GM23338 (cell line): ENCODE results near the gene PPIA. TPM values are rescaled to one million over a fixed set of nuclear protein-coding genes. Genes with fewer than 3 reads are reported as not detected.
A peak's percentile ranks its signal among the peaks of the same experiment; 100 is the strongest.

Experiments used
- ATAC-seq: fragments of 200-7000 bp; cut with Tn5 transposase; 3 replicates; pipeline ENCODE4 v1.9.1; 2020
- DNase-seq: peaks from one replicate; pipeline ENCODE4 v3.0.0-alpha.2; 2015; ENCODE audit warnings: low spot score
- H2AFZ ChIP-seq: fragments of 200-600 bp; sonication (generic); 2 replicates; pipeline ENCODE4 v1.8.0; 2016; ENCODE audit warnings: antibody characterized with exemption, mild to moderate bottlenecking, moderate library complexity
- H3F3A ChIP-seq: fragments of 200-600 bp; sonication (generic); replicated peaks from 2 replicates; pipeline ENCODE4 v1.8.0; 2017; ENCODE audit warnings: antibody characterized with exemption, mixed run types, low read depth
- H3K27ac ChIP-seq: fragments of 200-600 bp; sonication (generic); 2 replicates; pipeline ENCODE4 v1.6.1; 2016; ENCODE audit warnings: low read depth
- H3K27me3 ChIP-seq: fragments of 200-600 bp; sonication (generic); 2 replicates; pipeline ENCODE4 v1.8.0; 2016; ENCODE audit warnings: mild to moderate bottlenecking, mixed run types, moderate library complexity; ENCODE audit not compliant: insufficient read depth
- H3K36me3 ChIP-seq: fragments of 200-600 bp; sonication (generic); 2 replicates; pipeline ENCODE4 v1.8.0; 2016; ENCODE audit warnings: mild to moderate bottlenecking; ENCODE audit not compliant: insufficient read depth
- H3K4me1 ChIP-seq: fragments of 200-600 bp; sonication (generic); 2 replicates; pipeline ENCODE4 v1.8.0; 2016; ENCODE audit warnings: mild to moderate bottlenecking, moderate library complexity; ENCODE audit not compliant: insufficient read depth
- H3K4me2 ChIP-seq: fragments of 200-600 bp; sonication (generic); 2 replicates; pipeline ENCODE4 v1.7.1; 2017; ENCODE audit warnings: mixed run types
- H3K4me3 ChIP-seq: fragments of 200-600 bp; sonication (generic); 2 replicates; pipeline ENCODE4 v1.6.1; 2016; ENCODE audit warnings: mixed run types
- H3K79me2 ChIP-seq: fragments of 200-600 bp; sonication (generic); replicated peaks from 2 replicates; pipeline ENCODE4 v1.8.0; 2017; ENCODE audit warnings: mild to moderate bottlenecking; ENCODE audit not compliant: insufficient read depth
- H3K9me2 ChIP-seq: fragments of 200-600 bp; sonication (generic); 2 replicates; pipeline ENCODE4 v1.8.0; 2017; ENCODE audit not compliant: insufficient read depth
- H4K20me1 ChIP-seq: fragments of 200-600 bp; sonication (generic); replicated peaks from 2 replicates; pipeline ENCODE4 v1.8.0; 2017; ENCODE audit warnings: mild to moderate bottlenecking; ENCODE audit not compliant: insufficient read depth
- H3K27ac Mint-ChIP-seq: 2 replicates; pipeline ENCODE4 v1.8.0; 2020; ENCODE audit warnings: inconsistent platforms, mild to moderate bottlenecking, moderate library complexity, mixed read lengths
- H3K27me3 Mint-ChIP-seq: 3 replicates; pipeline ENCODE4 v1.8.0; 2022; ENCODE audit warnings: low read depth, mild to moderate bottlenecking, moderate library complexity, mixed read lengths, inconsistent platforms; ENCODE audit not compliant: insufficient read depth, poor library complexity
- H3K36me3 Mint-ChIP-seq: 3 replicates; pipeline ENCODE4 v1.8.0; 2021; ENCODE audit warnings: low read depth, mild to moderate bottlenecking, inconsistent platforms, moderate library complexity, mixed read lengths
- H3K4me1 Mint-ChIP-seq: 3 replicates; pipeline ENCODE4 v1.8.0; 2020; ENCODE audit warnings: mild to moderate bottlenecking, inconsistent platforms, mixed read lengths
- H3K4me3 Mint-ChIP-seq: 3 replicates; pipeline ENCODE4 v1.8.0; 2021; ENCODE audit warnings: moderate library complexity, mild to moderate bottlenecking, inconsistent platforms, mixed read lengths
- H3K9me3 Mint-ChIP-seq: 3 replicates; pipeline ENCODE4 v1.8.0; 2020; ENCODE audit warnings: moderate library complexity, mild to moderate bottlenecking, inconsistent platforms, mixed read lengths
- CTCF ChIP-seq, 2 experiments: fragments of 200-600 bp in 1 of 2; sonication (generic) in 1 of 2; conservative IDR thresholded peaks; 2 replicates each; pipeline versions ENCODE4 v1.5.1 to v1.6.1; 2016 to 2017; ENCODE audit warnings: antibody characterized with exemption in 2 of 2, low read depth in 2 of 2, mild to moderate bottlenecking in 2 of 2, moderate library complexity in 1 of 2
- ETS1 ChIP-seq: IDR thresholded peaks from 2 replicates; pipeline ENCODE4 v1.6.1; 2016; ENCODE audit warnings: antibody characterized with exemption
- EZH2 ChIP-seq: fragments of 200-600 bp; sonication (generic); IDR thresholded peaks from one replicate; pipeline ENCODE4 v1.8.0; 2017; ENCODE audit warnings: antibody characterized with exemption, mild to moderate bottlenecking, low read depth; ENCODE audit not compliant: unreplicated experiment
- JUNB ChIP-seq: IDR thresholded peaks from one replicate; pipeline ENCODE4 v1.6.1; 2016; ENCODE audit warnings: antibody characterized with exemption; ENCODE audit not compliant: unreplicated experiment
- NANOG ChIP-seq: IDR thresholded peaks from 2 replicates; pipeline ENCODE4 v1.6.1; 2016; ENCODE audit warnings: antibody characterized with exemption, borderline replicate concordance
- POLR2AphosphoS5 ChIP-seq: IDR thresholded peaks from 2 replicates; pipeline ENCODE4 v1.6.1; 2016; ENCODE audit warnings: antibody characterized with exemption, low read depth
- REST ChIP-seq: IDR thresholded peaks from one replicate; pipeline ENCODE4 v1.6.1; 2018; ENCODE audit warnings: antibody characterized with exemption; ENCODE audit not compliant: unreplicated experiment
- ZNF114 ChIP-seq: fragments of 250-450 bp; sonication (Bioruptor Pico); IDR thresholded peaks from 2 replicates; pipeline ENCODE4 v1.5.0; 2020; ENCODE audit warnings: mild to moderate bottlenecking, moderate library complexity
- ZNF462 ChIP-seq: fragments of 250-450 bp; sonication (Bioruptor Pico); IDR thresholded peaks from 2 replicates; pipeline ENCODE4 v1.5.0; 2020; ENCODE audit warnings: mild to moderate bottlenecking, moderate library complexity
- polyA plus RNA-seq: library from polyadenylated mRNA; unstranded; fragments of >200 nt; fragmentation: Nextera tagmentation; extraction: Ambion mirVana; gene quantifications from 2 replicates; pipeline ENCODE4 v1.2.1, GENCODE V29; 2016
- total RNA-seq: library from RNA; depleted of rRNA; stranded (reverse); fragments of >200 nt; shearing (Covaris generic); gene quantifications from 2 replicates; pipeline ENCODE4 v1.2.3, GENCODE V29; 2014

The PPIA gene
- total and polyA plus RNA-seq, 2 experiments from 2014 or later, result 4,367 to 6,524 TPM

- Mint-ChIP-seq H3K4me1 (no peaks in the 10 kb centered on the region), H3K4me3 (no peak overlapping the region), H3K9me3 (no peaks in the 10 kb centered on the region; the same call in 2 of the 3 replicates), H3K27me3 (peaks cover 11% of the 10 kb centered on the region), H3K27ac (peak overlapping the region; percentile 21; the same call in 1 of the 2 replicates), H3K36me3 (peaks cover 32% of the 10 kb centered on the region; the same call in 2 of the 3 replicates)
- H3K36me3 ChIP-seq, result peaks cover 21% of the 10 kb centered on the region
- H3K79me2 ChIP-seq, result no peaks in the 10 kb centered on the region
- 0 out of 2 replicates have a peak, but pooled peaks cover 2% of the 10 kb centered on the region for H3F3A ChIP-seq
- H3K27me3 ChIP-seq, result no peaks in the 10 kb centered on the region
- no peaks in the 10 kb centered on the region for H3K4me1 ChIP-seq
- no peaks in the 10 kb centered on the region for H3K9me2 ChIP-seq
- DNase-seq (no peak), ATAC-seq (no peak)
- H4K20me1 ChIP-seq, result peaks cover 14% of the 10 kb centered on the region; the same call in 1 of the 2 replicates
- no peak overlapping the region for H2AFZ ChIP-seq
- H3K4me2 ChIP-seq, result no peak overlapping the region
- no peak overlapping the region for H3K4me3 ChIP-seq
- TF ChIP-seq CTCF (conservative IDR thresholded peaks at IDR 0.05; ENCODE audit: low read depth in 2 of 2), result no peak
- TF ChIP-seq POLR2AphosphoS5, result no peak
- no peak for TF ChIP-seq JUNB
- no peak overlapping the region for H3K27ac ChIP-seq
Observed at GRCh38 chr7:44824894-44825526, 28.5 kb downstream of the PPIA start.

- Mint-ChIP-seq H3K4me1 (no peaks in the 10 kb centered on the region), H3K36me3 (peaks cover 52% of the 10 kb centered on the region), H3K27ac (no peak overlapping the region; the same call in 1 of the 2 replicates), H3K4me3 (no peak overlapping the region), H3K27me3 (peaks cover 8% of the 10 kb centered on the region), H3K9me3 (no peaks in the 10 kb centered on the region)
- peaks cover 34% of the 10 kb centered on the region for H3K36me3 ChIP-seq
- H3K27ac ChIP-seq, result no peak overlapping the region
- H2AFZ ChIP-seq, result no peak overlapping the region
- no peaks in the 10 kb centered on the region for H3K79me2 ChIP-seq
- H3K9me2 ChIP-seq, result no peaks in the 10 kb centered on the region
- H3K27me3 ChIP-seq, result no peaks in the 10 kb centered on the region
- 0 out of 2 replicates have a peak, but pooled peaks cover 2% of the 10 kb centered on the region for H3F3A ChIP-seq
- DNase-seq, result no peak
- ATAC-seq, result no peak
- no peak overlapping the region for H3K4me2 ChIP-seq
- H3K4me1 ChIP-seq, result no peaks in the 10 kb centered on the region
- H4K20me1 ChIP-seq, result peaks cover 17% of the 10 kb centered on the region
- H3K4me3 ChIP-seq, result no peak overlapping the region
- TF ChIP-seq ETS1 (no peak), ZNF114 (CRISPR knock-in tag) (no peak), REST (no peak), ZNF462 (CRISPR knock-in tag) (no peak), NANOG (no peak), EZH2 (no peak)
Observed at GRCh38 chr7:44827567-44827966, 31.1 kb downstream of the PPIA start.
